CD14-positive monocyte (primary cell): Measurements from ENCODE around the gene TRIM3. TPM values are rescaled to one million over a fixed set of nuclear protein-coding genes. Genes with fewer than 3 reads are reported as not detected.

Source experiments
- DNase-seq, 3 donors: peaks; one replicate each; pipeline ENCODE4 v3.0.0-alpha.2; 2011 to 2022
- H2AFZ ChIP-seq: 2 replicates; pipeline ENCODE4 v1.6.0; 2012; ENCODE audit warnings: mild to moderate bottlenecking, low read depth, low read length, inconsistent platforms; ENCODE audit not compliant: insufficient read depth, poor library complexity, severe bottlenecking
- H3K27ac ChIP-seq, 2 donors: 1 replicate in 1 of 2; 2 replicates in 1 of 2; pipeline ENCODE4 v1.5.1; 2012 to 2013; ENCODE audit warnings: low read length in 2 of 2, control low read depth in 1 of 2, inconsistent platforms in 1 of 2, low read depth in 1 of 2, mild to moderate bottlenecking in 1 of 2
- H3K27me3 ChIP-seq, 2 donors: one replicate each; pipeline versions ENCODE4 v1.6.0 to v1.6.1; 2011 to 2013; ENCODE audit warnings: low read length in 2 of 2; ENCODE audit not compliant: control insufficient read depth in 2 of 2, insufficient read depth in 2 of 2
- H3K36me3 ChIP-seq, 2 donors: replicated peaks in 1 of 2; 1 replicate in 1 of 2; 2 replicates in 1 of 2; pipeline versions ENCODE4 v1.5.1 to v1.6.1; 2012 to 2013; ENCODE audit warnings: low read length in 2 of 2, control low read depth in 1 of 2, inconsistent platforms in 1 of 2, mild to moderate bottlenecking in 1 of 2; ENCODE audit not compliant: insufficient read depth in 2 of 2, control insufficient read depth in 1 of 2
- H3K4me1 ChIP-seq, 2 donors: 1 replicate in 1 of 2; 2 replicates in 1 of 2; pipeline versions ENCODE4 v1.5.1 to v1.6.1; 2012 to 2013; ENCODE audit warnings: low read length in 2 of 2, control low read depth in 1 of 2, inconsistent platforms in 1 of 2, mild to moderate bottlenecking in 1 of 2, moderate library complexity in 1 of 2; ENCODE audit not compliant: insufficient read depth in 2 of 2, control insufficient read depth in 1 of 2
- H3K4me2 ChIP-seq: replicated peaks from 2 replicates; pipeline ENCODE3; 2012; ENCODE audit warnings: low read length, moderate library complexity, mild to moderate bottlenecking; ENCODE audit not compliant: poor library complexity, severe bottlenecking; ENCODE audit errors: extremely low read depth
- H3K4me3 ChIP-seq, 3 experiments: fragments of 200-600 bp in 1 of 3; sonication (generic) in 1 of 3; replicated peaks in 1 of 3; 1 replicate in 2 of 3; 2 replicates in 1 of 3; pipeline ENCODE4 v1.5.1; 2011 to 2013; ENCODE audit warnings: low read length in 3 of 3, mild to moderate bottlenecking in 3 of 3, control low read depth in 2 of 3, low read depth in 2 of 3, inconsistent platforms in 1 of 3, moderate library complexity in 1 of 3
- H3K79me2 ChIP-seq: 2 replicates; pipeline ENCODE4 v1.6.0; 2012; ENCODE audit warnings: mild to moderate bottlenecking, control low read depth, inconsistent platforms, low read length, moderate library complexity; ENCODE audit not compliant: insufficient read depth
- H3K9ac ChIP-seq: 2 replicates; pipeline ENCODE4 v1.6.0; 2017; ENCODE audit warnings: low read length, mild to moderate bottlenecking; ENCODE audit not compliant: insufficient read depth, poor library complexity, severe bottlenecking
- H3K9me3 ChIP-seq, 2 donors: replicated peaks in 1 of 2; 1 replicate in 1 of 2; 2 replicates in 1 of 2; pipeline versions ENCODE4 v1.5.1 to v1.6.1; 2012 to 2013; ENCODE audit warnings: low read length in 2 of 2, control low read depth in 1 of 2; ENCODE audit not compliant: control insufficient read depth in 1 of 2, insufficient read depth in 1 of 2
- H4K20me1 ChIP-seq: 2 replicates; pipeline ENCODE4 v1.6.0; 2012; ENCODE audit warnings: mild to moderate bottlenecking, low read length, control low read depth, moderate library complexity; ENCODE audit not compliant: insufficient read depth
- H3K27ac Mint-ChIP-seq, 7 donors: one replicate each; pipeline ENCODE4 v1.8.0; 2020; ENCODE audit warnings: mild to moderate bottlenecking in 7 of 7, mixed read lengths in 7 of 7, moderate library complexity in 6 of 7, inconsistent platforms in 2 of 7
- H3K27me3 Mint-ChIP-seq, 3 donors: one replicate each; pipeline ENCODE4 v1.8.0; 2021 to 2022; ENCODE audit warnings: low read depth in 3 of 3, mild to moderate bottlenecking in 3 of 3, mixed read lengths in 3 of 3, moderate library complexity in 3 of 3, inconsistent platforms in 1 of 3
- H3K36me3 Mint-ChIP-seq, 2 donors: one replicate each; pipeline ENCODE4 v1.8.0; 2020; ENCODE audit warnings: mixed read lengths in 2 of 2, inconsistent platforms in 1 of 2, mild to moderate bottlenecking in 1 of 2
- H3K4me1 Mint-ChIP-seq: one replicate; pipeline ENCODE4 v1.8.0; 2020; ENCODE audit warnings: mild to moderate bottlenecking, mixed read lengths
- H3K4me3 Mint-ChIP-seq, 2 donors: one replicate each; pipeline ENCODE4 v1.8.0; 2020; ENCODE audit warnings: mild to moderate bottlenecking in 2 of 2, mixed read lengths in 2 of 2, moderate library complexity in 1 of 2
- H3K9me3 Mint-ChIP-seq, 7 donors: one replicate each; pipeline ENCODE4 v1.8.0; 2020 to 2022; ENCODE audit warnings: mixed read lengths in 7 of 7, mild to moderate bottlenecking in 6 of 7, moderate library complexity in 6 of 7, inconsistent platforms in 2 of 7
- WGBS: methylation state at CpG from one replicate; pipeline ENCODE4 v1.1.5; 2013; ENCODE audit warnings: missing lambda C conversion rate; ENCODE audit not compliant: insufficient coverage; 5-methylcytosine and 5-hydroxymethylcytosine counted together
- intact Hi-C, 2 donors: fragments of 100-400 bp; cut with micrococcal nuclease; formaldehyde crosslinking; loops; one replicate each; pipeline versions ENCODE4 v1.15.0 to v1.15.1; 2023
- polyA plus RNA-seq, 3 donors: library from polyadenylated mRNA; depleted of rRNA in 1 of 3; unstranded in 2 of 3; stranded (reverse) in 1 of 3; fragments of 300-500 nt in 2 of 3; fragments of >200 nt in 1 of 3; fragmentation: Illumina TruSeq in 2 of 3; gene quantifications; 1 replicate in 2 of 3; 2 replicates in 1 of 3; pipeline ENCODE4 v1.2.3, GENCODE V29; 2012 to 2021
- TF ChIP-seq, protein P1 (sequence below): fragments of 200-600 bp; IDR thresholded peaks from one replicate; pipeline ENCODE4 v1.8.0; 2022; ENCODE audit warnings: antibody characterized with exemption, mild to moderate bottlenecking

TRIM3 gene
- polyA plus RNA-seq, 3 donors: 1.7 to 36.2 (median 3.3) TPM

DNA sequence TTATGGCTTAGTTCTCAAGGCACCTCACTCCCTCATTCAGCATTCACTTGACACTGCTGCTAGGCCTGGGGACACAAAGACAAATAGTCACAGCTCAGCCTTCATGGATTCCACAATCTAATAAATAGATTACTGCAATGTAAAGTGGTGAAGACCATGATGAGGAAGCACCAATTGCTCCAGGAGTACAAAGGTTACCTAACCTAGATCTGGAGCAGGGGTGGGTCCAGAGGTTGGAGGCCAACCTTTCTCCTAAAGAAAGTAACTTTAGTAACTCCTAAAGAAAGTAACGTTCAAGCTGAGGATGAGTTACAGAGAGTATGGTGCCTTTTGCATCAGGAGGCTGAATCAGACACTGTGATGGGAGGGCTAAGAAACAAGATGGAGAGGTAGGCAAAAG lies 4.1 kb downstream of the TRIM3 start:
- WGBS: no CpG with 5 or more reads among the region's 1 CpG
- H3K9ac ChIP-seq: no peak overlapping the region
- peaks cover 17% of the 10 kb centered on the region for H3K4me1 Mint-ChIP-seq
- peaks cover 9% of the 10 kb centered on the region for H3K79me2 ChIP-seq
- H4K20me1 ChIP-seq: no peaks in the 10 kb centered on the region
- H3K9me3 ChIP-seq: no peaks in the 10 kb centered on the region
- H3K27ac ChIP-seq: peak overlapping the region in 1 of 2 donors; percentile 54
- H2AFZ ChIP-seq: peak overlapping the region; percentile 75
- H3K4me3 Mint-ChIP-seq: no peak overlapping the region
- H3K27ac Mint-ChIP-seq: no peak overlapping the region
- H3K4me1 ChIP-seq: peaks cover 26 to 28% of the 10 kb centered on the region in 2 donors
- intact Hi-C loops: no loop called here
- H3K9me3 Mint-ChIP-seq: no peaks in the 10 kb centered on the region
- peak overlapping the region in 1 of 3 experiments; percentile 41 for H3K4me3 ChIP-seq
- H3K27me3 Mint-ChIP-seq: peaks cover 0 to 4% (median 2%) of the 10 kb centered on the region in 3 donors
- H3K27me3 ChIP-seq: no peaks in the 10 kb centered on the region
- peak overlapping the region; percentile 39 for H3K4me2 ChIP-seq
- TF ChIP-seq, protein P1, sequence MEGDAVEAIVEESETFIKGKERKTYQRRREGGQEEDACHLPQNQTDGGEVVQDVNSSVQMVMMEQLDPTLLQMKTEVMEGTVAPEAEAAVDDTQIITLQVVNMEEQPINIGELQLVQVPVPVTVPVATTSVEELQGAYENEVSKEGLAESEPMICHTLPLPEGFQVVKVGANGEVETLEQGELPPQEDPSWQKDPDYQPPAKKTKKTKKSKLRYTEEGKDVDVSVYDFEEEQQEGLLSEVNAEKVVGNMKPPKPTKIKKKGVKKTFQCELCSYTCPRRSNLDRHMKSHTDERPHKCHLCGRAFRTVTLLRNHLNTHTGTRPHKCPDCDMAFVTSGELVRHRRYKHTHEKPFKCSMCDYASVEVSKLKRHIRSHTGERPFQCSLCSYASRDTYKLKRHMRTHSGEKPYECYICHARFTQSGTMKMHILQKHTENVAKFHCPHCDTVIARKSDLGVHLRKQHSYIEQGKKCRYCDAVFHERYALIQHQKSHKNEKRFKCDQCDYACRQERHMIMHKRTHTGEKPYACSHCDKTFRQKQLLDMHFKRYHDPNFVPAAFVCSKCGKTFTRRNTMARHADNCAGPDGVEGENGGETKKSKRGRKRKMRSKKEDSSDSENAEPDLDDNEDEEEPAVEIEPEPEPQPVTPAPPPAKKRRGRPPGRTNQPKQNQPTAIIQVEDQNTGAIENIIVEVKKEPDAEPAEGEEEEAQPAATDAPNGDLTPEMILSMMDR: no peak
- peaks cover 11 to 12% of the 10 kb centered on the region in 2 donors for H3K36me3 Mint-ChIP-seq
- no peak for DNase-seq
- H3K36me3 ChIP-seq: peaks cover 8 to 12% of the 10 kb centered on the region in 2 donors

DNA sequence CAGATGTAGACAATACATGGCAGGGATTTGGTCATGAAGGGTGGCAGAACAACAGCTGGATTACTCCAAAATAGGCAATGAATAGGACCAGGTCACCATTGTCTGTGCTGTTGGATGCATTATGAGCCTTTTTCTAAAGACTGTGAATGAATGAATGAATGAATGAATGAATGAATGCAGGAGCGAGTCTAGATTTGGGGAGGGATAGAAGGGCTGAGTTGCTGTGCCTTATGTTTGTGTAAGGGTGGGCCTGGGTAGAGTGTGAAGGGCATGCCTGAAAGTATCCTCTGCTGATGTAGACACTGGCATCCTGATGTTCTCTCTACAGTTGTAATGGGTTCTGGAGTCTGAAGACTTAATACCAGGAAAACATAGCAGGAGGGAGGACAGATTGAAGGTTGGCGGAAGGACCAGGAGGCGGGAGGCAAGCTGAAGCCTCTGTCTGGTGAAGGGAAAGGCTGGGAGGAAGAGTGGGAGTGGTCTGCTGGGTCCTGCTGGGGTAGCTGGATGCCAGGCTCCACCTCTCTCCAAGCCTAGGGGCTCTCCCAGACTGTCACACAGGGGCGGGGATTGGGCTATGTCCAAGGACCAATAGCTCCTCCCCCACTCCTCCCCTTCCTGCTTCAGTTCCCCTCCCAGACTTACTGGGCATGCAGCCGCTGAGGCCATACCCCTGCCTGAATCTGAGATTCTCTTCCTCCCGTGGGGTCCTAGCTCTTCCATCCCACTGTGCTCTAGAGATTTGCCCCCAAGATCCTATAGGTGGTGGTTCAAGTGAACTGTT lies 4.8 kb downstream of the TRIM3 start:
- DNase-seq: peak; percentile 85 to 87 (median 85)
- intact Hi-C loops: no loop called here
- Histone ChIP-seq H3K27ac (peak overlapping the region; percentile 9 to 54), H4K20me1 (no peaks in the 10 kb centered on the region), H3K36me3 (peaks cover 10 to 19% of the 10 kb centered on the region in 2 donors), H3K27me3 (no peaks in the 10 kb centered on the region), H2AFZ (peak overlapping the region; percentile 75), H3K9ac (no peak overlapping the region), H3K4me3 (peak overlapping the region in 1 of 3 experiments; percentile 41), H3K4me2 (peak overlapping the region; percentile 39), H3K4me1 (peaks cover 21 to 22% of the 10 kb centered on the region in 2 donors), H3K9me3 (no peaks in the 10 kb centered on the region), H3K79me2 (peaks cover 9% of the 10 kb centered on the region)
- Mint-ChIP-seq H3K4me3 (no peak overlapping the region), H3K36me3 (peaks cover 18% of the 10 kb centered on the region in 2 donors), H3K27me3 (peaks cover 0 to 4% (median 2%) of the 10 kb centered on the region in 3 donors), H3K4me1 (peaks cover 12% of the 10 kb centered on the region), H3K9me3 (no peaks in the 10 kb centered on the region), H3K27ac (no peak overlapping the region)
- TF ChIP-seq, protein P1: no peak
- WGBS: 10% methylated on average over 3 of the region's 6 CpGs
